PC-3 (cell line): ENCODE measurements around the gene DLGAP1. TPM values are rescaled to one million over a fixed set of nuclear protein-coding genes. Genes with fewer than 3 reads are reported as not detected.

Source experiments
- ATAC-seq: fragments of 200-7000 bp; cut with Tn5 transposase; 2 replicates; pipeline ENCODE4 v1.9.1; 2020; ENCODE audit warnings: mild to moderate bottlenecking, moderate library complexity
- BruUV-seq: library from RNA; stranded (reverse); fragments of 400-500 nt; replicated peaks from 2 replicates; lab custom pipeline; 2021; lab: Mats Ljungman, UMichigan
- CTCF ChIA-PET: fragments of 300-600 bp; sonication (Branson Sonifier 250); formaldehyde crosslinking; loops from one replicate; lab custom pipeline; 2022; ENCODE audit warnings: antibody characterized with exemption; lab: Charles Lee
- POLR2A ChIA-PET: fragments of 300-600 bp; sonication (Branson Sonifier 250); formaldehyde crosslinking; loops from one replicate; lab custom pipeline; 2022; ENCODE audit warnings: antibody characterized with exemption; ENCODE audit not compliant: unreplicated experiment; lab: Charles Lee
- DNase-seq: peaks from one replicate; pipeline ENCODE4 v3.0.0-alpha.2; 2015
- H2AFZ ChIP-seq: fragments of 300-600 bp; sonication (generic); 2 replicates; pipeline ENCODE4 v1.6.0; 2016; ENCODE audit warnings: antibody characterized with exemption, low read length
- H3F3A ChIP-seq: fragments of 300-600 bp; sonication (generic); one replicate; pipeline ENCODE4 v1.6.0; 2017; ENCODE audit warnings: antibody characterized with exemption, low read length, control low read depth, mild to moderate bottlenecking; ENCODE audit not compliant: unreplicated experiment
- H3K27ac ChIP-seq: fragments of 300-600 bp; sonication (generic); 2 replicates; pipeline ENCODE4 v1.5.1; 2016; ENCODE audit warnings: mild to moderate bottlenecking, low read length
- H3K27me3 ChIP-seq: fragments of 300-600 bp; sonication (generic); 2 replicates; pipeline ENCODE4 v1.6.1; 2016; ENCODE audit warnings: low read length, mixed read lengths
- H3K36me3 ChIP-seq: fragments of 300-600 bp; sonication (generic); 2 replicates; pipeline ENCODE4 v1.6.1; 2016; ENCODE audit warnings: low read depth, mixed run types, low read length, mixed read lengths
- H3K4me1 ChIP-seq: fragments of 300-600 bp; sonication (generic); 2 replicates; pipeline ENCODE4 v1.5.1; 2016; ENCODE audit warnings: low read length; ENCODE audit not compliant: insufficient read depth
- H3K4me2 ChIP-seq: fragments of 300-600 bp; sonication (generic); 2 replicates; pipeline ENCODE4 v1.6.0; 2016; ENCODE audit warnings: low read length
- H3K4me3 ChIP-seq: fragments of 300-600 bp; sonication (generic); 2 replicates; pipeline ENCODE4 v1.5.1; 2016; ENCODE audit warnings: mild to moderate bottlenecking, low read length, mixed read lengths
- H3K79me2 ChIP-seq: fragments of 300-600 bp; sonication (generic); 2 replicates; pipeline ENCODE4 v1.6.1; 2017; ENCODE audit warnings: low read length, mixed read lengths
- H3K9ac ChIP-seq: fragments of 300-600 bp; sonication (generic); 2 replicates; pipeline ENCODE4 v1.6.0; 2016; ENCODE audit warnings: mild to moderate bottlenecking, low read length
- H3K9me2 ChIP-seq: fragments of 300-600 bp; sonication (generic); replicated peaks from 2 replicates; pipeline ENCODE4 v1.6.1; 2016; ENCODE audit warnings: mixed run types, low read length, mixed read lengths
- H3K9me3 ChIP-seq: fragments of 300-600 bp; sonication (generic); 2 replicates; pipeline ENCODE4 v1.6.1; 2016; ENCODE audit warnings: low read length, mixed read lengths
- H4K20me1 ChIP-seq: fragments of 300-600 bp; sonication (generic); 2 replicates; pipeline ENCODE4 v1.6.1; 2016; ENCODE audit warnings: low read length, mixed read lengths
- EZH2 ChIP-seq: fragments of 300-600 bp; sonication (generic); IDR thresholded peaks from one replicate; pipeline ENCODE4 v1.6.1; 2017; ENCODE audit warnings: antibody characterized with exemption, mild to moderate bottlenecking, low read length; ENCODE audit not compliant: unreplicated experiment
- EZH2phosphoT487 ChIP-seq: fragments of 300-600 bp; sonication (generic); IDR thresholded peaks from 2 replicates; pipeline ENCODE4 v1.6.1; 2018; ENCODE audit warnings: mild to moderate bottlenecking, antibody characterized with exemption, low read length, borderline replicate concordance
- intact Hi-C: fragments of 100-400 bp; cut with micrococcal nuclease; formaldehyde crosslinking; loops from 2 replicates; pipeline ENCODE4 v1.9.0; 2023
- total RNA-seq: library from RNA; depleted of rRNA; stranded (reverse); fragments of >200 nt; gene quantifications from 2 replicates; pipeline ENCODE4 v1.2.3, GENCODE V29; 2014
- TF ChIP-seq, protein P1 (sequence below): fragments of 300-600 bp; sonication (generic); conservative IDR thresholded peaks from 2 replicates; pipeline ENCODE4 v1.5.1; 2017; ENCODE audit warnings: antibody characterized with exemption, low read depth, mild to moderate bottlenecking, low read length

Gene DLGAP1
- total RNA-seq, 1 experiment from 2014 or later = not detected

GRCh38 chr18:3489462-3489861 lies 965.6 kb downstream of the DLGAP1 start:
- no peaks in the 10 kb centered on the region for H3K79me2 ChIP-seq
- H3K4me3 ChIP-seq = no peak overlapping the region
- ATAC-seq (no peak), DNase-seq (no peak)
- CTCF ChIA-PET = no interaction called here
- POLR2A ChIA-PET = no interaction called here
- H3K9me3 ChIP-seq = no peaks in the 10 kb centered on the region
- intact Hi-C loops = no loop called here
- no TSS peak for BruUV-seq
- TF ChIP-seq EZH2phosphoT487 (no peak), EZH2 (no peak)
- TF ChIP-seq, protein P1, sequence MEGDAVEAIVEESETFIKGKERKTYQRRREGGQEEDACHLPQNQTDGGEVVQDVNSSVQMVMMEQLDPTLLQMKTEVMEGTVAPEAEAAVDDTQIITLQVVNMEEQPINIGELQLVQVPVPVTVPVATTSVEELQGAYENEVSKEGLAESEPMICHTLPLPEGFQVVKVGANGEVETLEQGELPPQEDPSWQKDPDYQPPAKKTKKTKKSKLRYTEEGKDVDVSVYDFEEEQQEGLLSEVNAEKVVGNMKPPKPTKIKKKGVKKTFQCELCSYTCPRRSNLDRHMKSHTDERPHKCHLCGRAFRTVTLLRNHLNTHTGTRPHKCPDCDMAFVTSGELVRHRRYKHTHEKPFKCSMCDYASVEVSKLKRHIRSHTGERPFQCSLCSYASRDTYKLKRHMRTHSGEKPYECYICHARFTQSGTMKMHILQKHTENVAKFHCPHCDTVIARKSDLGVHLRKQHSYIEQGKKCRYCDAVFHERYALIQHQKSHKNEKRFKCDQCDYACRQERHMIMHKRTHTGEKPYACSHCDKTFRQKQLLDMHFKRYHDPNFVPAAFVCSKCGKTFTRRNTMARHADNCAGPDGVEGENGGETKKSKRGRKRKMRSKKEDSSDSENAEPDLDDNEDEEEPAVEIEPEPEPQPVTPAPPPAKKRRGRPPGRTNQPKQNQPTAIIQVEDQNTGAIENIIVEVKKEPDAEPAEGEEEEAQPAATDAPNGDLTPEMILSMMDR = no peak
- no peaks in the 10 kb centered on the region for H3K36me3 ChIP-seq
- no peaks in the 10 kb centered on the region for H3K4me1 ChIP-seq
- H3K27ac ChIP-seq = no peak overlapping the region
- no peak overlapping the region for H2AFZ ChIP-seq
- no peak overlapping the region for H3K9ac ChIP-seq
- H3F3A ChIP-seq = no peaks in the 10 kb centered on the region
- no peak overlapping the region for H3K4me2 ChIP-seq
- no peaks in the 10 kb centered on the region for H4K20me1 ChIP-seq
- H3K27me3 ChIP-seq = no peaks in the 10 kb centered on the region
- H3K9me2 ChIP-seq = no peaks in the 10 kb centered on the region

GRCh38 chr18:3486512-3486911 lies 968.6 kb downstream of the DLGAP1 start:
- TF ChIP-seq EZH2phosphoT487 (no peak), EZH2 (no peak)
- TF ChIP-seq, protein P1 = no peak
- CTCF ChIA-PET = no interaction called here
- H3K27ac ChIP-seq = no peak overlapping the region
- intact Hi-C loops = no loop called here
- BruUV-seq = no TSS peak
- no peak overlapping the region for H3K4me2 ChIP-seq
- no peaks in the 10 kb centered on the region for H3K79me2 ChIP-seq
- H3F3A ChIP-seq = no peaks in the 10 kb centered on the region
- H3K4me3 ChIP-seq = no peak overlapping the region
- no peaks in the 10 kb centered on the region for H4K20me1 ChIP-seq
- H3K36me3 ChIP-seq = no peaks in the 10 kb centered on the region
- no peaks in the 10 kb centered on the region for H3K27me3 ChIP-seq
- no peaks in the 10 kb centered on the region for H3K9me2 ChIP-seq
- DNase-seq (no peak), ATAC-seq (no peak)
- H2AFZ ChIP-seq = no peak overlapping the region
- POLR2A ChIA-PET = no interaction called here
- H3K9me3 ChIP-seq = no peaks in the 10 kb centered on the region
- H3K9ac ChIP-seq = no peak overlapping the region
- no peaks in the 10 kb centered on the region for H3K4me1 ChIP-seq

- TF ChIP-seq EZH2 = no peak
- TF ChIP-seq EZH2phosphoT487 = no peak
- TF ChIP-seq, protein P1 = no peak
- BruUV-seq = no TSS peak
- POLR2A ChIA-PET = no interaction called here
These were observed 969.7 kb downstream of the DLGAP1 start for GRCh38 chr18:3485153-3486149.

More at GRCh38 chr18:3485153-3486149, 969.7 kb downstream of the DLGAP1 start:
- H3F3A ChIP-seq = no peaks in the 10 kb centered on the region
- CTCF ChIA-PET = no interaction called here
- no peaks in the 10 kb centered on the region for H3K27me3 ChIP-seq
- no peaks in the 10 kb centered on the region for H3K9me2 ChIP-seq
- ATAC-seq (no peak), DNase-seq (no peak)
- H3K9me3 ChIP-seq = no peaks in the 10 kb centered on the region
- no peak overlapping the region for H3K4me3 ChIP-seq
- H3K79me2 ChIP-seq = no peaks in the 10 kb centered on the region
- no peaks in the 10 kb centered on the region for H4K20me1 ChIP-seq
- H3K4me2 ChIP-seq = no peak overlapping the region
- intact Hi-C loops = no loop called here
- no peak overlapping the region for H2AFZ ChIP-seq
- H3K9ac ChIP-seq = no peak overlapping the region
- H3K27ac ChIP-seq = no peak overlapping the region
- H3K36me3 ChIP-seq = no peaks in the 10 kb centered on the region
- H3K4me1 ChIP-seq = no peaks in the 10 kb centered on the region
